Activated effector memory CD4-positive, alpha-beta T cell treated with anti-CD3 and anti-CD28 coated beads, Interleukin-2, amount 50 U/mL, for 16 hours (primary cell): ENCODE data around the gene MAB21L4.

Source experiments
- DNase-seq: peaks from one replicate; pipeline ENCODE4 v3.0.0-alpha.2; 2020

The MAB21L4 gene

GRCh38 chr2:240894006-240894405 is 1.9 kb downstream of the MAB21L4 start:
- DNase-seq = no peak

DNA sequence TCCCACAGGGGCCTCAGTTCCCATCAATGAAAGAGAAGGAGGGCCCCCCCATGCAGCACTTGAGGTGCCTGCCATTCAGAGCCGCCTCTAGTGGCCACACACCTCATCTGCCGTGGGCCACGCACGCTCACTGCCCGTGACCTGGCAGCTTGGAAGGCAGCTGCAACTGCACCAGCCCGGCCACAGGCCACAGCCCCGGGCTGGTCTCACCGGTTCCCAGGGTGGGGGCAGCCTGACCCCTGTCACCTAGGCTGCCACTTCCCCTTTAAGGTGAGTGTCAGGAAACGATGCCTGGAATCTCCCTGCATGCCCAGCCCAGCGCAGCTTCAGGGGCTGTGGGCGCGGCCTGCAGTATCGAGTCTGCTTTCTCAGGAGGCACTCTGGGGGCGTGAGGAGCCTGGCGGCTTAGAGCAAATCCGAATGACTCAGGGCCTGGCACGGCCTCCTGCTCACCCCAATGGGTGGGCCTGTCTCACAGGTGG is 2.6 kb downstream of the MAB21L4 start:
- DNase-seq = peak; percentile 81

DNA sequence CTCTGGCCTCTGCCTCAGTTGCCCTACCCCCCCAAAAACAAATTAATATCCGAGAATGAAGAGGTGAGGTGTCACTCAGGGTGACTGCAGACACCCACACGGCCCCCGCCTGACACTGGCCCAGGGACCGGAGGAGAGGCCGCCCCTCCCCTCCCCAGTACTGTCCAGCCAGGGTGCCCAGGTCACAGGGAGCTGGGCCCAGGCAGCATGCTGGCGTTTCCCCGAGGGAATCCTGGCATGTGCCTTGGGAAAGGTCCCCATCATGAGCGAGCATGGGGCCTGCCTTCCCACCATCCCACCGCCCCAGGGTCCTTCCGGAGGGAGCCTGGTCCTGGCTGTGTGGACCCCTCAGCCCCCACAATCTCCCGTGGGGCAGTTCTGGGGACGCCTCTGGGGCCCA is 3.0 kb downstream of the MAB21L4 start:
- DNase-seq = no peak

- DNase-seq = no peak
These were observed 3.6 kb downstream of the MAB21L4 start for GRCh38 chr2:240892356-240892755.

DNA sequence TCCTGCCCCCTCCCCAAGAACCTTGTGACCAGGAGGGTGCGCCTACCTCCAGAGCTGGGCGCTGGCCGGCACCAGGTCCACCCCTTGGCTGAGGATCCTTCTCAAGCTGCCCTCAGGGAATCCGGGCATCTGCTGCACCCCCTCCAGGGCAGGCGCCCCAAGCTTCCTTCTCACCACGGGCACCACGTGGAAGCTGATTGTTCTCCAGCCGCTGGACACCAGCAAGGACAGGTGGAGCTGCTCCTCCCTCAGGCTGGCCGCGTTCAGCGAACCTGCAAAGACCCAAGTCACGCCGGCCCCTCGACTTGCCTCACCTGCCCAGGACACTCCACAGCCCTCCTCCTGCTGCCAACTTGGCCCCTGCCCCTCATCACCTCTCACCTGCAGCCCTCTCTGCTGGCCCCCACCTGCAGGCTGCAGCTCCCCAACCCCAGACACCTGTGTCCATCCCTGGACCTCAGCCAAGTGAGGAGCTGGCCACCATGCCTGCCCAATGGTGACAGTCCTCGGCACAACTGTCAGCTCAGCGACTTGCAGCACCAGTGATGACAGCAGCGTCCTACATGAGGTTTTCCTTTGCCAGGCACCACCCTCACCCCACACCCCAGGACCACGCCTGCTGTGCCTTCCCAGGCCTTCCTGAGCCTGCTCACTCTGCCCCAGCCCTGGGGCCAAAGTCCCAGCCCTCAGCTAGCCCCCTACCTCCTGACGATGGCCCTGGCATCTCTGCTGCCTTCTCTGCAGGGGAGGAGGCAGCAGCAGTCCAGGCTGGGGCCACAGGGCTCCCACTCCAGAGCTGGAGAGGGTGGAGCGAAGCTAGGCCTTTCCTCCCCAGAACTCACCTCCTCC is 4.2 kb downstream of the MAB21L4 start:
- DNase-seq = no peak

- DNase-seq = no peak
These were observed 5.3 kb downstream of the MAB21L4 start for GRCh38 chr2:240890691-240891090.

- no peak for DNase-seq
These were observed 6.1 kb downstream of the MAB21L4 start for GRCh38 chr2:240889601-240890560.

- no peak for DNase-seq
These were observed 6.9 kb downstream of the MAB21L4 start for GRCh38 chr2:240888890-240889573.

GRCh38 chr2:240888130-240888889 is 7.6 kb downstream of the MAB21L4 start:
- no peak for DNase-seq

DNA sequence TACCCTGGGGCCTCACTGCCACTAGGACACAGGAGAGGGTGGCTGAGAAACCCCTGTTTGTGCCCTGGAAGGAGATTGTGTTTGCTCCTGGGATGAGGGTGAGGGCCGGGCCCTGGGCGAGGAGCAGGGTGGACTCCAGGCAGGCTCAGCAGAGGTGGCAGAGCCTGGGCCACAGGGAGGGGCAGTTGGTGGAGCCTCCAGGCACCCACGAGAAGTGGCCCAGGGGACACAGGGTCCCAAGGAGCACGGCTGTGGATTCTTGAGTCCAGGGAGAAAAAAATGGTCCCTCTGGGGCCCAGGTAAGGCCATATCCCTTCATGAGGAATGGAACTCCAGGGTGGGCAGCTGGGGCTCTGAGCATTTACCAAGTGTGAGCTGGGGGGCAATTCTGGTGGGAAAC is 8.3 kb downstream of the MAB21L4 start:
- DNase-seq = no peak

DNA sequence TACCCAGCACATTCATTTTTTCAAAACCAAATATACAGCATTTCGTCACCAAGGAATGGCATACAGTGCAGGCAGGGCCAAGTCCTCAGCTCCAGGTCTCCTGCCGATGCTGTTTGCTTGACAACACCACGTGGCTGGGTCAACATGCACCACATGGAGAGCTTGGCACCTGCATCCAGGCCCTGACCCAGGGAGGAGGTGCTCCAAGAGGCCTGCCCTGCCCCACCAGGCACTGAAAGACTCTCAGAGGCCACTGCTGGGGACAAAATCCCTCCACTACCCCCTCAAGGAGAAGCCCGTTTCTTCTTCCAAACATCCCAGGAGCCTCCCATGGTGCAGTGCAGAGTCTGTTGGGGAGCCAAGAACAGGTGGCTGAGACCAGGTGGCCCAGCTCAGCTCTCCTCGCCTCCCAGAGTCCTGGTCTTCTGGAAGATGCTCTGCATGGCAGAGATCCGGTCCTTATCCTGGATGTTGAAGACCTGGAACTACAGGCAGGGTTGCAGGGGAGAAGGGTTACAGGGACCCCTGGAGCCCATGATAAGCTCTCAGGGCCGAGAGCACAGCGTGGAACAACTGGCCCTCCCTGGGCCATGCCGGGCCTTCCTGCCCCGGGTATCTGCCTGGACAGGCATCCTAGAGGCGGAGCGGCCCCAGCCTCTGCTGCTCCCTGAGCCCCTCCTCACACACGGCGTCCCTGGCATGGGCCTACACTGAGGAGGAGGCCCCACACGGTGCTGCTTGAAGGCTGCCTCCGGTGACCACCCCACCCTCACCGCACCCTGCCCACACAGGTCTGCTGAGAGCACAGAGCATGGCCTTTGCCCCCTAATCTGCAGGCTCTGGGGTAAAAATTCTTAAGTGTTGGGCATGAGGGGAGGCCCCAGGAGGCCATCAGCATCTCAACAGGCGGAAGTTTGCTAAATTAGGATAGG is 9.0 kb downstream of the MAB21L4 start:
- DNase-seq = no peak

DNA sequence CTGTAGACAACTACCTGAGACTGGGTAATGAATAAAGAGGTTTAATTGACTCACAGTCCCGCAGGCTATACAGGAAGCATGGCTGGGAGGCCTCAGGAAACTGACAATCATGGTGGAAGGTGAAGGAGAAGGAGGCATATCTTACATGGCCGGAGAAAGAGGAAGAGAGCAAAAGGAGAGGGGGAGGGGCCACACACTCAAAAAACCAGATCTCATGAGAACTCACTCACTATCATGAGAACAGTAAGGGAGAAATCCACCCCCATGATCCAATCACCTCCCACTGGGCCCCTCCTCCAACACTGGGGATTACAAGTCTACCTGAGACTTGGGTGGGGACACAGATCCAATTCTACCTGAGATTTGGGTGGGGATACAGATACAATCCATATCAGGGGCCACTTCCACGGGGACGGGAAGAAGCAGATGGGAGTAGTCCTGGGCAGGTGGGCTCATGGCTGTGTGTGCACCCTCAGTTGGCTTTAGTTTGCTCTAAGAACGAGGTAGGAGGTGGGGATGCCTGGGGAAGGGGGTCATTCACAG is 9.9 kb downstream of the MAB21L4 start:
- DNase-seq = no peak

GRCh38 chr2:240885566-240885965 is 10.4 kb downstream of the MAB21L4 start:
- DNase-seq = no peak

- no peak for DNase-seq
These were observed 11.2 kb downstream of the MAB21L4 start for GRCh38 chr2:240884745-240885144.

DNA sequence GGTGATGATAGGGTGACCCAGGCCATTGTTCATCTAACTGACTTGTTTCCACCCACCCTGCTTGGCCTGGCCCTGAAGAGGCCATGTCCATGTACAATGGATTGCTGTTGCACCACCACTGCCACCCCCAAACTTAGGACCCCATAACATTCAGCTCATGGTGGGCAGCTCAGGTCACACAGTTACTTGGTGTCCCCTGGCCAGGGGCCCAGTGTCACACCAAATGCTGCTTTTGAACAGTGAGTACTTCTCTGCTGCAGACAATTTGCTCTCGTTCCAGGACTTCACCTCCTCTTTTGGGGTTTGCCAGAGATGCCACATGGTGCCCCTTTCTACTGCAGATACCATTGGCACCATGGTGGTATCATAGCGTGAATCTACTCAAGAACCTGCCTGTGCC is 11.7 kb downstream of the MAB21L4 start:
- DNase-seq = no peak

DNA sequence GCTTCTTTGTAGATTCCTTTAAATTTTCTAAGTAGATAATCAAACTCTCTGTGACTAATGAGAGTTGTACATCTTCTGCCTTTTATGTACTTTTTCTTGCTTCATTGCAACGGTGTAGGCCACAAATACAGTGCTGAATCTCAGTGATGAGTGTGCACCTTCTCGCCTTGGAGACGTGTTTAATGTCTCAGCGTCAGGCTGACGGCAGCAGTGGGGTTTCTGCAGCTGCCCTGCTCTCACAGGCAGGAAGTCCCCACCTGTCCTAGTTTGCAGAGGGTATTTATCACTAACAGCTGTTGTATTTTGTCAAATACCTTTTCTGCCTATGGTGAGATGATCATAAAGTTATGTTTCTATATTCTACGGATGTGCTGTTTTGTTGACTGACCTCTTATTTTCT is 14.0 kb downstream of the MAB21L4 start:
- DNase-seq = peak; percentile 33

GRCh38 chr2:240879105-240879504 is 16.9 kb downstream of the MAB21L4 start:
- DNase-seq = peak; percentile 54

GRCh38 chr2:240878341-240878936 is 17.5 kb downstream of the MAB21L4 start:
- peak; percentile 56 for DNase-seq

DNA sequence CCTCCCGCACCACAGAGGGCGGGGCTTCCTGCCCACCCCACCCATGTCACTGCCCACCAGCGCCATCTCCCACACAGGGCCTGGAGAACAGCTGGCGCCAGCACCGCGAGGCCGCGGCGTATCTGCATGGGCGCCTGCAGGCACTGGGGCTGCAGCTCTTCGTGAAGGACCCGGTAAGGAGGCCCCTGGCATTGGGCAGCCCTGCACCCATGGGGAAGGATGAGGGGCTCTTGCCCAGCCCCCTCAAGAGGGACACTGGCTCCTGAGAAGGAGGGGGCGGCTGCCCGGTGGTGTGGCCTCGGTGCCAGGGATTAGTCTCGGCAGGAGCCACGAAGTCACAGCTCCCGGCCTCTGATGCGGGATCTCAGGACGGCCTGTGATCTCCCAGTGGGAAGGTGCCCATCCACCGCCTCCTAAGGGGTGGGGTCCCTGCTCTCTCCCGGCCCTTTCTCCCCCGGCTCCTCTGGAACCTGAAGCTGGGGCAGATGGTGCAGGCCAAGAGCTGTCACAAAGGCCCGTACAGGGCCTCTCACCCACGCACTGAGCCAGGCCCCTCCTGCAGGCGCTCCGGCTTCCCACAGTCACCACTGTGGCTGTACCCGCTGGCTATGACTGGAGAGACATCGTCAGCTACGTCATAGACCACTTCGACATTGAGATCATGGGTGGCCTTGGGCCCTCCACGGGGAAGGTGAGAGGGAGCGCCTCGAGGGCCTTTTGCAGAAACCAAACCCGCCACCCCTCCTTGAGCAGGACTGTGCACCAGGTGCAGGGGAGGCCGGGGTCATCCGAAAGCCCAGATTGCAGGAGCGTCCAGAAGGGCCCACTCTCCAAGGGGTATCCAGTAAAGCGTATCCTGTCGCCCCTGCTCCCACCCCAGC is 18.3 kb downstream of the MAB21L4 start:
- peak; percentile 58 for DNase-seq
